NCI-H1694 (cell line): ENCODE data around the gene LRBA.

ENCODE experiments used
- DNase-seq: peaks from one replicate; lab custom pipeline; 2025; lab: John Stamatoyannopoulos, UW

The LRBA gene

DNA sequence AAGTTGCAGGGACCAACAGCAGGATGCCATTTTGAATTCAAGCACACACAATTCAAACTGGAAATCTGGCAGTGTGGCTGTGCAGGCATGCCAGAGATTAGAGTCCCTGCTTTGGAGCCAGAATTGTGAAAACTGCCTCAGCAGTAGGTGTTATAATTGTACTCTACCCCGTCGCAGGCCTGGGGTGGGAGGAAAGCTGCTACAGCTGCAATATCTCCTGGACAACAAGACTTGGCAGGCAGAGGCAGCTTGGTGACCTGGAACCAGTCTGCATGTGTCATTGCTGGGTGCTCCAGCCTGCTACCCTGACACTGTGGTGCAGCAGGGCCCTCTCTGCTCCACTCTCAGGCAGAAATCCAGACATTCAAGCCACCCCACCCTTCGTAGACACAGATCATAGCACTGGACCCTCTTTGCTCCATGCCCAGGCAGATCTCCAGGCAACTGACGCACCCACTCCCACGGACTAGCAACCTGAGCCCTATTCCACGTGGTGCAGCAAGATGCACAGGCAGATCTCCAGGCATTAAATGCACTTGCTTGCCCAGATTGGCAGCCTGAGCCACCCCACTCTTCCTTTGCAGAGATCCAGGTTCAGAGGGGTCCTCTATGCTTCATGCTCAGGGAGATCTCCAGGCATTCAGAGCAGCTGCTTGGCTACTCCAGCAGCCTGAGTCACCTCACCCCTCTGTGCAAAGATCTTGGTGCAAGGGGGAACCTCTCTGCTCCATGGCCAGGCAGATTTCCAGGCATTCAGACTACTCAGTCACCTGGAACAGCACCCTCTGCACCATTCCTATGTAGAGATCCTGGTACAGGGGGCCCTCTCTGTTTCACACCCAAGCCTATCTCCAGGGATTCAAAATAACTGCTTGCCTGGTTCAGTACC, 140.5 kb downstream of the LRBA start:
- no peak for DNase-seq

- peak; percentile 92 for DNase-seq
Measured at GRCh38 chr4:150867148-150867547, 147.9 kb downstream of the LRBA start.

DNA sequence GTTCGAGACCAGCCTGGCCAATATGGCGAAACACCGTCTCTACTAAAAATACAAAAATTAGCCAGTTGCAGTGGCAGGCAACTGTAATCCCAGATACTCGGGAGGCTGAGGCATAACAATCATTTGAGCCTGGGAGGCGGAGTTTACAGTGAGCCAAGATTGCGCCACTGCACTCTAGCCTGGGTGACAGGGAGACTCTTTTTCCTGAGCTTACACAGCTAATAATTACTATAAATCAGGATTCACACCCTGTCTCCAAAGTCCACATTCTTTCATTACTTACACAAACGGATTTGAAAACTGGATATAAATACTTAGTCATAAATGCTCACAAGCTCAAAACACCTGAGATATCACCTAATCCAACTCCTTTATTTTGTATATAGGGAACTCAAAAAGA, 151.6 kb downstream of the LRBA start:
- no peak for DNase-seq

DNA sequence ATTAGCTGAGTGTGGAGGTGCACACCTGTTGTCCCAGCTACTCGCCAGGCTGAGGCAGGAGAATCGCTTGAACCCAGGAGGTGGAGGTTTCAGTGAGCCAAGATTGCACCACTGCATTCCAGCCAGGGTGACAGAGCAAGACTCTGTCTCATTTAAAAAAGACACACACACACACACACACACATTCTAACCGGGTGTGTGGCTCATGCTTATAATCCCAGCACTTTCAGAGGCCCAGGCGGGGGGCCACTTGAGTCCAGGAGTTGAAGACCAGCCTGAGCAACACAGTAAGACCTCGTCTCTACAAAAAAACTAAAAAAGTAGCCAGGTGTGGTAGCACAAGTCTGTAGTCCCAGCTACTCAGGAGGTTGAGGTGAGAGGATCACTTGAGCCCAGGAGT, 152.3 kb downstream of the LRBA start:
- no peak for DNase-seq

DNA sequence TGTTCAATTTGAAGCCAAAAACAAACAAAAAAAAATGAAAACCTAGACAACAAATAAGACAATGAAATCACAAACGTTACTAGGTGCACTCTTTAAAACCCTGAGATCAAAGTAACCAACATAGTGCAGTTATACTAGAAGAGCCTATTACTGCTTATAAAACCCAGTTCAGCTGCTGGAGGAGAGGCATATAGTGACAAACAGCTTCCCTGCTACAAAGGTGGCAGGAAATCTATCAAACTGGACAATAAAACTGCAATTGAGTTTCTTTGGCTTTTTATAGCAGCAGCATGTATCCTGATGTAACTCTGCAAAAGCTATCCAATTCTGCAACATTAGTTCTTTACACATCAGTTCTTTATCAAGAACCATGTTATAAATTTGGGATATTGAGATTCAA, 155.6 kb downstream of the LRBA start:
- no peak for DNase-seq

DNA sequence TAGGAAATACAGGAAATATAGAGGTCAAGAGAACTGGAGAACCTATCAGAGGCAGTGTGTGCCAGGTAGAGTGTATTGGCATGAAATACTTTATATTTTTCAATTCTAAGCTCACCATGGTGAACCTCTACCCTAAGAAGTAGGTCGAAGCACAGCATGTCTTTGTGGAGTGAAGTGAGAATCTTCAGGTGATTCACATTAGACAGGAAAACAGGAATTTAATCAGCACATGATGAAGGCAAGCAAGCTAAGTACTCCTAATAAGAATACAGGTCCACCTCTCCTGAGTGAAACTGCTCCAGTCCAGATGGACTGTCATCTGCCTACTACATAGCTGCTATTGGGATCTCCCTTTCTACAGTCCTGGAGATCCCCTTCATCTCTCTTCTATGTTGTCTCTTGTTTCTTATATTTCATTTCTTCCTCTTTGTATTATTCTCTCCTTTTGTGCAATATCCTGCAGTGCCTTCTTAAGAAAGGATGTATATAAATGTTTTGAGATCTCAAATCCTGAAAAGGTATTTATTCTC, 159.0 kb downstream of the LRBA start:
- no peak for DNase-seq

DNA sequence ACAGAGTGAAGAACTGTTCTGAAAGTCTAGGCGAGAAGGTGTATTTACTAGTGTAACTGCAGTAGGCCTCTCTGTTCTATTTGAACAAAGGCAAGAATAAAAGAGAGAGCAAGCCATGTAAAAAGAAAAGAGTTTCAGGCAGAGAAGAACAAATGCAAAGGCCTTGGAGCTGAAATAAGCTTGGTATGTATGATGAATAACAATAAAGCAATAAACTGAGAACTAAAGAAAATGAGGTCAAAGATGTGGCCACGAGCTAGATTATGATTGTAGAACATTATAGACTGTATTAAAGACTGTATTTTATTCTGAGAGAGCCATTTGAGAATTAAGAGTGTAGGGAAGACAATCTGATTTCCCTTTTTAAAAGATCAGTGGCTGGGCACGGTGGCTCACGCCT, 160.5 kb downstream of the LRBA start:
- DNase-seq = no peak

DNA sequence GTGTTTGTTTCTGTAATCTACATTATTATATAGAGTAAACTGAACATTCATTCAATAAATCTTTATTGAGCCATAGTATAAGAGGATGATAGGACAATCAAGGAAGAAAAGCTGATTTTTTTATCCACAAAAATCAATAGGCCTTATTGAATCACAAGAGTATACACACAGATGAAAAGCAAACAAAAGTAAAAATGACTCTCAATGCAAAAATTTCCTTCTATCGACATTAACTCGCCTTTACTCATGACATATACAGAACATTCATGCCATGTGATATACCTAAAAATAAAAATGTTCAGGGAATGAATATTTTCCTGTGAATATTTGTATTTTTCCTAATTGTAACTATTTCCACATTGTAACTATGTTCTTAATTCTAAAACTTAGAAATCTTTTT, 161.2 kb downstream of the LRBA start:
- DNase-seq = no peak

DNA sequence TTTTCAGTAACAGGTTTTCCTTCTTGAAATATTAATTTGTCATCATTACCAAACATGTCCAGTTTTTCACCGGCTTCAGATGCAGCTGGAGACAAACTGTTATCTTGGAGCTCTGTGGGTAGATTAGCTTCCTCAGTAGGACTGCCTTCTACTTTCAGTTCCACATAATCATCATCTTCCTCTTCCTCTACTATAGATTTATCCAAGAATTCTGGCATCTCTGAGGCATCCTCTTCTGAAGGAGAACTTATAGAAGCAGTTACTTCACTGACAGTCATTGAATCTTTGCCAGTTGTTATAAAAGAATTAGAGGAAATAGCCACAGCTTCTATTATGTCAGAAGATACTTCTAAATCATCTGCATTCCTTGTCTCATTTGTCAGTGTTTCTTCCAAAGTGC, 162.9 kb downstream of the LRBA start:
- no peak for DNase-seq

DNA sequence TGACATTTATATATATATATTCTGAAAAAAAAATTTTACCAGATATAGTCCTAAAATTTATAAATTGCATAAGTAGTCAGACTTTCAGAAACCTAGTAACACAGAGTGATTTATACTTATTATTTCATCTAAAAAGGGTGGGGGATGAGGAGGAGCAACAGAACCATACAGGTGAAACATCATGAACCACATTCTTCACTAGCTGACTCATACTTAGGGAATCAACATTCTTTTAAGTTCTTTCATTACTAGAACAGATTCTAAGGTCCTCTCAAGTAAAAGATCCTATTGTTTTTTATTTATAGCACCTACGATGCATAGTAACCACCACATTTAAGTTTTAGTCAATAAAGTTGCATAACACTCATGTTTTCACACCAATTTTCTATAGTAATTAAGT, 166.1 kb downstream of the LRBA start:
- DNase-seq = no peak

- no peak for DNase-seq
Measured at GRCh38 chr4:150828159-150828558, 186.9 kb downstream of the LRBA start.

- DNase-seq = no peak
Measured at GRCh38 chr4:150827226-150827625, 187.9 kb downstream of the LRBA start.

DNA sequence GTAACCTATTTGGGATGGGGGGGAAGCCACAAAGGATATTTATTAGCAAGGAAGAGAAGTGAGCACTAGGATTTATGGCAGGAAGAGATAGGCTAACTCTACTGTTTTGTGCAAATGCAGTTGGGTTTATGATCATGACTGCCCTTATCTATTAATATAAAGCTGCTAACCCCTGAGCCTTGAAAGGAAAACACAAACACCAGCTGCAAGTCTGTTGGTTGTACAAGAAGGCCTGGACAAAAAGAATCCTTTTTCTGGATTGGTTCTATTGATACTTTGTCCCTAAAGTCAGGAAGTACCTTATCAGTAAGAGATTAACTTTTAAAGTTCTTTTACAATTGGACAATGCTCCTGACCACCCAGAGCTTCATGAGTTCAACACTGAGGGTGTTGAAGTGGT, 188.8 kb downstream of the LRBA start:
- no peak for DNase-seq

DNA sequence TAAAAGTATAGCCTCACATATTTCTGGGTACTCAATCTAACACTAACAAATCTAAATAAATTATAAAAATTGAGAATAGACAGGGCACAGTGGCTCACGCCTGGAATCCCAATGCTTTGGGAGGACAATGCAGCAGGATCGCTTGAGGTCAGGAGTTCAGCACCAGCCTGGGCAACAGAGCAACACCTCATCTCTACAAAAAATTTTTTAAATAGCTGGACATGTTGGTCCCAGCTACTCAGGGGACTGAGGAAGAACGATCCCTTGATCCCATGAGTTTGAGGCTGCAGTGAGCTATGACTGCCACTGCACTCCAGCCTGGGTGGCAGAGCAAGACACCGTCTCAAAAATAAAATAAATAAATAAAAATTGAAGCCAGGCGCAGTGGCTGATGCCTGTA, 192.7 kb downstream of the LRBA start:
- DNase-seq = no peak

GRCh38 chr4:150821641-150822040, 193.4 kb downstream of the LRBA start:
- no peak for DNase-seq

- no peak for DNase-seq
Measured at GRCh38 chr4:150820409-150820808, 194.7 kb downstream of the LRBA start.

- DNase-seq = no peak
Measured at GRCh38 chr4:150818661-150819060, 196.4 kb downstream of the LRBA start.

DNA sequence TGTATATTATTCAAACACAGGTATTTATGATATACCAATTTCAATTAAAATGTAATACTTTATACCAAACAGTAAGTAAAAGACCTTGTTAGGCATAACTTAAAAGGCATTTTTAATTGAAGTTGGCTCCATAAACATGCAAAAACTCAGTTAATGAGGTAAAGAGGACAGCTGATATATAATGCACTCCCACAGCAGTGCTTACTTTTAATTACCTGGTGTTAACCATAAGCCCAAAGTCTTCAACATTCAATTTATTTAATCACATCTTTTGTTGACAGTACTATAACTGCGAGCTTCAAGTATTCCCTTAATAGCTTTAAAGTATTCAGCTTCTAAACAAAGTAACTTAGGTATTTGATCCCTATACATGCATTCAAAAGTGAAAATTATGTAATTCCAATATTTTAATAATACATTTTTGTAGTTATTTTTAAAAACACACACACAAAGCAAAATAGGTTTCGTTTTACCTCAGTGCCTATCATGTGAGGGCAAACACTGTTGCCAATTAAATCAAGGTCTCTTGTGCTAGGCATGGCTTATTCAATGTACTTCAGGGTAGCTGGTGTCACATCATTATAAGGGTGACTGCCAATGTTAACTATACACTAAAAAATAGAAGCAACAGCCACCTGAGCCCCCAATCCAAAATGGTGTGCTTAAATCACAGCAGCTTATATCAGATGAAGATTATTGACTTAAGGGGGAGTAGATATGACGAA, 197.1 kb downstream of the LRBA start:
- no peak for DNase-seq

GRCh38 chr4:150817017-150817416, 198.1 kb downstream of the LRBA start:
- no peak for DNase-seq

GRCh38 chr4:150816491-150816890, 198.6 kb downstream of the LRBA start:
- no peak for DNase-seq

GRCh38 chr4:150814873-150815272, 200.2 kb downstream of the LRBA start:
- no peak for DNase-seq

- no peak for DNase-seq
Measured at GRCh38 chr4:150805183-150806025, 209.7 kb downstream of the LRBA start.
